IMR-90 (cell line): ENCODE measurements around the gene ITGA5.

Experiments used
- CTCF ChIP-seq: conservative IDR thresholded peaks from 2 replicates; pipeline ENCODE4 v1.5.1; 2012; ENCODE audit warnings: mild to moderate bottlenecking, low read depth, low read length, improper control_type of control experiment
- ELK1 ChIP-seq: fragments of 150-350 bp; IDR thresholded peaks from 2 replicates; pipeline ENCODE4 v1.6.1; 2016; ENCODE audit warnings: low read depth, mild to moderate bottlenecking, low read length, moderate library complexity, borderline replicate concordance
- FOS ChIP-seq: fragments of 150-350 bp; IDR thresholded peaks from 2 replicates; pipeline ENCODE4 v1.6.1; 2016; ENCODE audit warnings: low read depth, low read length
- MAZ ChIP-seq: IDR thresholded peaks from 2 replicates; pipeline ENCODE4 v1.6.1; 2012; ENCODE audit warnings: low read depth, mild to moderate bottlenecking, low read length, improper control_type of control experiment, moderate library complexity, borderline replicate concordance
- RAD21 ChIP-seq: IDR thresholded peaks from 2 replicates; pipeline ENCODE4 v1.6.1; 2012; ENCODE audit warnings: low read length, improper control_type of control experiment
- RCOR1 ChIP-seq: IDR thresholded peaks from 2 replicates; pipeline ENCODE4 v1.6.1; 2012; ENCODE audit warnings: mild to moderate bottlenecking, low read length, improper control_type of control experiment; ENCODE audit not compliant: insufficient replicate concordance
- RFX5 ChIP-seq: IDR thresholded peaks from 2 replicates; pipeline ENCODE4 v1.8.0; 2012; ENCODE audit warnings: low read depth, mild to moderate bottlenecking, low read length, moderate library complexity
- USF2 ChIP-seq: fragments of 150-350 bp; IDR thresholded peaks from 2 replicates; pipeline ENCODE4 v1.6.1; 2017; ENCODE audit warnings: mild to moderate bottlenecking, antibody characterized with exemption, low read length, low read depth

GRCh38 chr12:54439521-54440255 lies 20.6 kb upstream of the ITGA5 start:
- TF ChIP-seq RAD21 (peak; percentile 96), FOS (no peak), RCOR1 (no peak), CTCF (peak; percentile 95), ELK1 (no peak), RFX5 (no peak), USF2 (no peak), MAZ (no peak)
